Measurements from ENCODE around the gene CCDC102B.

CCDC102B gene

DNA sequence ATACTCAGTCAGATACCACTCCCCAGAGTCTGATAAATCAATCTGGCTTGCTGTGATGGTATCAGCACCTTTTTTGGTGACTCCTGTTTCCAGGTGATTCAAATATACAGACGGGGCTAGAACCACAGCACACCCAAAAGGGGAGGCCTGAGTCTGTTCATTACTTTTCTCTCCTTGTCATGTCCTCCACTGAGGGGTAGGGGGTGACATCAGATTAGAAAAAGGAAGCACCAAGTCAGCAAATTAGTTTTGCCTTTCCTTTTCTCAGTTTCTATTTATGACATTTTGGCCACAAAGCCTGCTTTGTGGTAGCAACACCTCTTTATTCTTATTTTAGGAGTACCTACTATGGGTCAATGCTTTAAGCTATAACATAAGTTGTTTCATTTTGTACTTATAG lies 127.4 kb downstream of the CCDC102B start:
- no peak overlapping the region for H3K27ac ChIP-seq (replicated peaks)
- no peaks in the 10 kb centered on the region for H3K27me3 ChIP-seq (ENCODE audit: insufficient read depth, poor library complexity, severe bottlenecking)
- TF ChIP-seq, protein P1, sequence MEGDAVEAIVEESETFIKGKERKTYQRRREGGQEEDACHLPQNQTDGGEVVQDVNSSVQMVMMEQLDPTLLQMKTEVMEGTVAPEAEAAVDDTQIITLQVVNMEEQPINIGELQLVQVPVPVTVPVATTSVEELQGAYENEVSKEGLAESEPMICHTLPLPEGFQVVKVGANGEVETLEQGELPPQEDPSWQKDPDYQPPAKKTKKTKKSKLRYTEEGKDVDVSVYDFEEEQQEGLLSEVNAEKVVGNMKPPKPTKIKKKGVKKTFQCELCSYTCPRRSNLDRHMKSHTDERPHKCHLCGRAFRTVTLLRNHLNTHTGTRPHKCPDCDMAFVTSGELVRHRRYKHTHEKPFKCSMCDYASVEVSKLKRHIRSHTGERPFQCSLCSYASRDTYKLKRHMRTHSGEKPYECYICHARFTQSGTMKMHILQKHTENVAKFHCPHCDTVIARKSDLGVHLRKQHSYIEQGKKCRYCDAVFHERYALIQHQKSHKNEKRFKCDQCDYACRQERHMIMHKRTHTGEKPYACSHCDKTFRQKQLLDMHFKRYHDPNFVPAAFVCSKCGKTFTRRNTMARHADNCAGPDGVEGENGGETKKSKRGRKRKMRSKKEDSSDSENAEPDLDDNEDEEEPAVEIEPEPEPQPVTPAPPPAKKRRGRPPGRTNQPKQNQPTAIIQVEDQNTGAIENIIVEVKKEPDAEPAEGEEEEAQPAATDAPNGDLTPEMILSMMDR (IDR thresholded peaks at IDR 0.05; ENCODE audit: insufficient read depth, low read length) = no peak
- TF ChIP-seq POLR2AphosphoS5 (IDR thresholded peaks at IDR 0.05; ENCODE audit: low read depth) = no peak
- DNase-seq (ENCODE audit: low read depth in 1 of 2, low spot score in 1 of 2) = no peak
- H3K4me3 ChIP-seq (replicated peaks; ENCODE audit: insufficient read depth, low read length) = no peak overlapping the region

DNA sequence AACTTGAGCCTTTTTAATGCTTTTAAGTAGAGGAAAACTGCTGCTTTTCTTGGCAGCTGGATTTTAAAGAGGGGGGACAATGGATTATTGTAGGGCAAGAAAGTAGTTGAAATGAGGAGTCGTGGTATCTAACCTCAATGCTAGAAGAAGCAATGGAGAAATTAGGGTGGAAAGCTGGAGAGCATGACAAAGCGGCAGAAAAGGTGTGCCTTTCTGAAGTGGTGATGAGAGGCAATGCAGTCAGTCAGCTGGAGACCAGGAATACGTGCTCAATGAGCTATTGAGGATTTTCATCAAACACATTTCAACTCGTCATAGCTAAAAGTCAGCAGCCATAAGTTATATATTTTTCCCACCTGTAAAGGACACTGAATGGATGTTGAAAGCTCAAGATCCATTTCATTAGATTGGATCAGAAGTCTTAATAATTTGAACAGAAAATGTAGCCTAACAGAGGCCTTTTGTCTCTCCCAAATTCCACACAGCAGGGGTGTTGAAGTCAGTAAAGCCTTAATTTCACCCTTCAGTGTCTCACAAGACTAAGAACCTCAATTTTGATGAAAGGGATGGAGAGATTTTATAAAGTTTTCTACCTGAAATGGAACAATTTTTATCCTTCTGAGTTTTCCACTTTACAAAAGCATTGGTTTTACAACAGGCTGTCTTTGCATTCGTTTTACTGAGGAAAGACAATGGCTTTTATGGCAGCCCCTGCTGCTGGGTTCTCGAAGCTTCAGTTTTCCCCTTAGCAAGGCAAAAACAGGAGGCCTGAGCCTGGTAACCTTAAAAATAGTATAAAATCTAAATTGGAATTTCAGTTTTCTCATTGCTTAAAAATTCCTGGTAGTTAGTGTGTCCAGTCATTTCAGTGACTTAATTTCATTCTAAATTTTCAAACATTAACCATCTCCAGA lies 131.1 kb downstream of the CCDC102B start:
- TF ChIP-seq GABPA (IDR thresholded peaks at IDR 0.05; ENCODE audit: low read depth) (no peak), POLR2AphosphoS5 (IDR thresholded peaks at IDR 0.05; ENCODE audit: low read depth) (no peak), SPI1 (IDR thresholded peaks at IDR 0.05; ENCODE audit: borderline replicate concordance, low read depth) (no peak)
- TF ChIP-seq, protein P2, sequence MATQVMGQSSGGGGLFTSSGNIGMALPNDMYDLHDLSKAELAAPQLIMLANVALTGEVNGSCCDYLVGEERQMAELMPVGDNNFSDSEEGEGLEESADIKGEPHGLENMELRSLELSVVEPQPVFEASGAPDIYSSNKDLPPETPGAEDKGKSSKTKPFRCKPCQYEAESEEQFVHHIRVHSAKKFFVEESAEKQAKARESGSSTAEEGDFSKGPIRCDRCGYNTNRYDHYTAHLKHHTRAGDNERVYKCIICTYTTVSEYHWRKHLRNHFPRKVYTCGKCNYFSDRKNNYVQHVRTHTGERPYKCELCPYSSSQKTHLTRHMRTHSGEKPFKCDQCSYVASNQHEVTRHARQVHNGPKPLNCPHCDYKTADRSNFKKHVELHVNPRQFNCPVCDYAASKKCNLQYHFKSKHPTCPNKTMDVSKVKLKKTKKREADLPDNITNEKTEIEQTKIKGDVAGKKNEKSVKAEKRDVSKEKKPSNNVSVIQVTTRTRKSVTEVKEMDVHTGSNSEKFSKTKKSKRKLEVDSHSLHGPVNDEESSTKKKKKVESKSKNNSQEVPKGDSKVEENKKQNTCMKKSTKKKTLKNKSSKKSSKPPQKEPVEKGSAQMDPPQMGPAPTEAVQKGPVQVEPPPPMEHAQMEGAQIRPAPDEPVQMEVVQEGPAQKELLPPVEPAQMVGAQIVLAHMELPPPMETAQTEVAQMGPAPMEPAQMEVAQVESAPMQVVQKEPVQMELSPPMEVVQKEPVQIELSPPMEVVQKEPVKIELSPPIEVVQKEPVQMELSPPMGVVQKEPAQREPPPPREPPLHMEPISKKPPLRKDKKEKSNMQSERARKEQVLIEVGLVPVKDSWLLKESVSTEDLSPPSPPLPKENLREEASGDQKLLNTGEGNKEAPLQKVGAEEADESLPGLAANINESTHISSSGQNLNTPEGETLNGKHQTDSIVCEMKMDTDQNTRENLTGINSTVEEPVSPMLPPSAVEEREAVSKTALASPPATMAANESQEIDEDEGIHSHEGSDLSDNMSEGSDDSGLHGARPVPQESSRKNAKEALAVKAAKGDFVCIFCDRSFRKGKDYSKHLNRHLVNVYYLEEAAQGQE (IDR thresholded peaks at IDR 0.05; ENCODE audit: insufficient replicate concordance, low read depth) = no peak
- TF ChIP-seq, protein P1 (IDR thresholded peaks at IDR 0.05; ENCODE audit: insufficient read depth, low read length) = no peak
- no peaks in the 10 kb centered on the region for H3K27me3 ChIP-seq (ENCODE audit: insufficient read depth, poor library complexity, severe bottlenecking)
- no peak overlapping the region for H3K4me3 ChIP-seq (replicated peaks; ENCODE audit: insufficient read depth, low read length)
- no peak for DNase-seq (ENCODE audit: low read depth in 1 of 2, low spot score in 1 of 2)
- no peak overlapping the region for H3K27ac ChIP-seq (replicated peaks)

DNA sequence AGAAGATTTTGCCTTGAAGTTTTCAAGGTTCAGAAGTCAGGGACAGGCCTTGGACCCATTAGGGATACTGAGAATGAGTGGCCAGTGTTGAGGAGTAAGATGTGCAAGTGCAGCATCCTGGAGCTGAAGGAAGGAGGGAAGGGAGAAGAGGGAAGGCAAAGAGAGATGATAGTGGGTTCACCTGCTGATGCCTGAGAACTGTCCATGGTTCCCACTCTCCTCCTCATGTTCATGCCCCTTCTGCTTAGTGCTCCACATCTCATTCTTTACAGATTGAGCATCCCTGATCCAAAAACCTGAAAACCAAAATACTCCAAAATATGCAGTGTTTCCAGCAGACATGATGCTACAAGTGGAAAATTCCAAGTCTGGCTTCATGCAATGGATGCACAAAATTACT lies 137.8 kb downstream of the CCDC102B start:
- TF ChIP-seq POLR2AphosphoS5 (IDR thresholded peaks at IDR 0.05; ENCODE audit: low read depth) = no peak
- no peak for TF ChIP-seq GABPA (IDR thresholded peaks at IDR 0.05; ENCODE audit: low read depth)
- TF ChIP-seq, protein P2 (IDR thresholded peaks at IDR 0.05; ENCODE audit: insufficient replicate concordance, low read depth) = peak; percentile 79
- H3K27ac ChIP-seq (replicated peaks) = no peak overlapping the region
- no peak for DNase-seq (ENCODE audit: low read depth in 1 of 2, low spot score in 1 of 2)

DNA sequence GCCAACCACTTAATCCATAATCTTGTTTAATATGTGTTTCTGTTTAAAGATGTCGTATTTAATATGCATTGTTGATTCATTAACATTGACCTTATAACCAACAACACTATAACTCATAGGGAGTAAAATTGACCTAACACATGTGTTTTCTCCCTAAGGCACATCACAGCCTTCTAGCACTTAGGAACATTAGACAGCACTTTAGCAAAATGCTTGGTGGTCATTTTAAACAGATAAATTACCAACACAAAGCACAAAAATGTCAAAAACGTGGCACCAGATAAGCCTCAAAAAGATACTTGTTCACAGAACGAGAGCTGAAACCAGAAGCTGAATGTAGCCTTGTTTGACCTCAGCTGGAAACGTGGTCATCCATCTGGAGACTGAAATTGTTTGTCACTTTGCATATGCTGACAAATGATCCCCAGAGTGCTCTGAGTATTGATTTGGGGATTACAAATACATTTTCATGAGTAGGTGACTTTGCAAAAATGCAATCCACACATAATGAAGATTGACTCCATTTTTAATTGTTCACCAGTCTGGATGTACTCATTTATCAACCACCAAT lies 139.2 kb downstream of the CCDC102B start:
- H3K4me3 ChIP-seq (replicated peaks; ENCODE audit: insufficient read depth, low read length) = no peak overlapping the region
- H3K27ac ChIP-seq (replicated peaks) = no peak overlapping the region
- TF ChIP-seq GABPA (IDR thresholded peaks at IDR 0.05; ENCODE audit: low read depth) (no peak), SPI1 (IDR thresholded peaks at IDR 0.05; ENCODE audit: borderline replicate concordance, low read depth) (no peak), POLR2AphosphoS5 (IDR thresholded peaks at IDR 0.05; ENCODE audit: low read depth) (no peak)
- TF ChIP-seq, protein P2 (IDR thresholded peaks at IDR 0.05; ENCODE audit: insufficient replicate concordance, low read depth) = no peak
- TF ChIP-seq, protein P1 (IDR thresholded peaks at IDR 0.05; ENCODE audit: insufficient read depth, low read length) = no peak
- no peak for DNase-seq (ENCODE audit: low read depth in 1 of 2, low spot score in 1 of 2)
- H3K27me3 ChIP-seq (ENCODE audit: insufficient read depth, poor library complexity, severe bottlenecking) = no peaks in the 10 kb centered on the region

More for the DNA sequence above, 137.8 kb downstream of the CCDC102B start:
- Histone ChIP-seq H3K4me3 (replicated peaks; ENCODE audit: insufficient read depth, low read length) (no peak overlapping the region), H3K27me3 (ENCODE audit: insufficient read depth, poor library complexity, severe bottlenecking) (no peaks in the 10 kb centered on the region)
